ENCODE data around the gene SIK3. TPM values are rescaled to one million over a fixed set of nuclear protein-coding genes. Genes with fewer than 3 reads are reported as not detected.

SIK3 gene
- total and polyA plus RNA-seq, 2 experiments from 2014 or later, result 6.1 to 33.9 TPM

DNA sequence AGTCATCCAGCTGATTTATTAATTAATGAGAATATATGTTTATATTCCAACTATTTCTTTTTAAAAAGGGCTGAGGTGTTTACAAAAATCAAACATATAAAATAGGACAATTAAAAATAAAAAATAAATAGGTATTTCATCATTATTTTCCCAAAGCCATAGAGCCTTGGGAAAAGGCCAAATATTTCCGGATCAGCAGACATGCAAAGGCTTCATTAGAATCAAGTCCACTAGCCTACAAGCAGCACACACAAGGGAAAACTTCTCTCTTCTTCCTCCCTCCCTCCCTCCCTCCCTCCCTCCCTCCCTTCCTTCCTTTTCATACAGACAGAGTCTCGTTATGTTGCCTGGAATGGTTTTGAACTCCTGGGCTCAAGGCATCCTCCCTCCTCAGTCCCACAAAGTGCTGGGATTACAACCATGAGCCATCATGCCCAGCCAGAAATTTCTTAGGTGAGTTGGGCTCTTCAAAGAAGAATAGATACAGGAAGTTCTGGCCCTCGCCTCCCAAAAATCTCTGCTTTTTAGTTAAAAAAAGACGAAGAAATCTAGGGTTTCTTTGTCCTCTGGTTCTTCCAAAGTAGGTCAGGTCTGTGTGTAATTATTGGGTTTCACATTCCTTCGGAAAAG lies 121.2 kb downstream of the SIK3 start (continued):
- TF ChIP-seq, protein P1, sequence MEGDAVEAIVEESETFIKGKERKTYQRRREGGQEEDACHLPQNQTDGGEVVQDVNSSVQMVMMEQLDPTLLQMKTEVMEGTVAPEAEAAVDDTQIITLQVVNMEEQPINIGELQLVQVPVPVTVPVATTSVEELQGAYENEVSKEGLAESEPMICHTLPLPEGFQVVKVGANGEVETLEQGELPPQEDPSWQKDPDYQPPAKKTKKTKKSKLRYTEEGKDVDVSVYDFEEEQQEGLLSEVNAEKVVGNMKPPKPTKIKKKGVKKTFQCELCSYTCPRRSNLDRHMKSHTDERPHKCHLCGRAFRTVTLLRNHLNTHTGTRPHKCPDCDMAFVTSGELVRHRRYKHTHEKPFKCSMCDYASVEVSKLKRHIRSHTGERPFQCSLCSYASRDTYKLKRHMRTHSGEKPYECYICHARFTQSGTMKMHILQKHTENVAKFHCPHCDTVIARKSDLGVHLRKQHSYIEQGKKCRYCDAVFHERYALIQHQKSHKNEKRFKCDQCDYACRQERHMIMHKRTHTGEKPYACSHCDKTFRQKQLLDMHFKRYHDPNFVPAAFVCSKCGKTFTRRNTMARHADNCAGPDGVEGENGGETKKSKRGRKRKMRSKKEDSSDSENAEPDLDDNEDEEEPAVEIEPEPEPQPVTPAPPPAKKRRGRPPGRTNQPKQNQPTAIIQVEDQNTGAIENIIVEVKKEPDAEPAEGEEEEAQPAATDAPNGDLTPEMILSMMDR (conservative IDR thresholded peaks at IDR 0.05; ENCODE audit: low read depth in 2 of 2), result no peak
- TF ChIP-seq JUNB (IDR thresholded peaks at IDR 0.05; ENCODE audit: unreplicated experiment) (no peak), EZH2 (IDR thresholded peaks at IDR 0.05; ENCODE audit: low read depth, unreplicated experiment) (no peak), ZNF114 (CRISPR knock-in tag; IDR thresholded peaks at IDR 0.05) (no peak), ZNF331 (CRISPR knock-in tag; IDR thresholded peaks at IDR 0.05; ENCODE audit: low read depth) (no peak), NANOG (IDR thresholded peaks at IDR 0.05; ENCODE audit: borderline replicate concordance) (no peak)

DNA sequence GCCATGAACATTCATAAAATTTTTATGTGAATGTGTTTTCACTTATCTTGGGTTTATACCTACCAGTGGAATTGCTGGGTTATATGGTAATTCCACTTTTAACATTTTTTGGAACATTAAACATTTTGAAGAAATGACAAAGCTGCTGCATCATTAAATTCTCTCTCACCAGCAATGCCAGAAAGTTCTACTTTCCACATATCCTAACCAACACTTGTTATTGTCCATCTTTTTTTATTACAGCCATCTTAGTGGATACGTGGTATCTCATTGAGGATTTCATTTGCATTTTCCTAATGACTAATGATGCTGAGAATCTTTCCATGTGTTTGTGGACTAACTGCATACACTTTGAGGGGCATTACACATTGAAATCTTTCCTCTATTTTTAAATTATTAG lies 122.6 kb downstream of the SIK3 start:
- no peak overlapping the region for H3K27ac Mint-ChIP-seq
- H3K27ac ChIP-seq (ENCODE audit: low read depth), result no peak overlapping the region
- H3K9me2 ChIP-seq (ENCODE audit: insufficient read depth), result no peaks in the 10 kb centered on the region
- ATAC-seq (no peak), DNase-seq (ENCODE audit: low spot score) (no peak)
- no peaks in the 10 kb centered on the region for H3F3A ChIP-seq (replicated peaks; ENCODE audit: low read depth)
- H3K36me3 Mint-ChIP-seq (ENCODE audit: low read depth), result no peaks in the 10 kb centered on the region
- H3K9me3 Mint-ChIP-seq, result no peaks in the 10 kb centered on the region
- H3K36me3 ChIP-seq (ENCODE audit: insufficient read depth), result no peaks in the 10 kb centered on the region
- H3K4me1 ChIP-seq (ENCODE audit: insufficient read depth), result peaks cover 10% of the 10 kb centered on the region
- peaks cover 51% of the 10 kb centered on the region; the same call in 1 of the 2 replicates for H3K79me2 ChIP-seq (replicated peaks; ENCODE audit: insufficient read depth)
- H3K4me1 Mint-ChIP-seq, result peaks cover 27% of the 10 kb centered on the region; the same call in 2 of the 3 replicates
- H3K4me2 ChIP-seq, result no peak overlapping the region
- H3K27me3 ChIP-seq (ENCODE audit: insufficient read depth), result no peaks in the 10 kb centered on the region
- H3K27me3 Mint-ChIP-seq (ENCODE audit: insufficient read depth, low read depth, poor library complexity), result peaks cover 1% of the 10 kb centered on the region
- peaks cover 6% of the 10 kb centered on the region; the same call in 1 of the 2 replicates for H4K20me1 ChIP-seq (replicated peaks; ENCODE audit: insufficient read depth)
- H3K4me3 ChIP-seq, result no peak overlapping the region
- H3K4me3 Mint-ChIP-seq, result no peak overlapping the region
- no peak overlapping the region for H2AFZ ChIP-seq
- no peak for TF ChIP-seq CREB1 (CRISPR knock-in tag; IDR thresholded peaks at IDR 0.05; ENCODE audit: low read depth)
- no peak for TF ChIP-seq JUNB (IDR thresholded peaks at IDR 0.05; ENCODE audit: unreplicated experiment)
- no peak for TF ChIP-seq EZH2phosphoT487 (IDR thresholded peaks at IDR 0.05; ENCODE audit: unreplicated experiment)
- TF ChIP-seq, protein P2, sequence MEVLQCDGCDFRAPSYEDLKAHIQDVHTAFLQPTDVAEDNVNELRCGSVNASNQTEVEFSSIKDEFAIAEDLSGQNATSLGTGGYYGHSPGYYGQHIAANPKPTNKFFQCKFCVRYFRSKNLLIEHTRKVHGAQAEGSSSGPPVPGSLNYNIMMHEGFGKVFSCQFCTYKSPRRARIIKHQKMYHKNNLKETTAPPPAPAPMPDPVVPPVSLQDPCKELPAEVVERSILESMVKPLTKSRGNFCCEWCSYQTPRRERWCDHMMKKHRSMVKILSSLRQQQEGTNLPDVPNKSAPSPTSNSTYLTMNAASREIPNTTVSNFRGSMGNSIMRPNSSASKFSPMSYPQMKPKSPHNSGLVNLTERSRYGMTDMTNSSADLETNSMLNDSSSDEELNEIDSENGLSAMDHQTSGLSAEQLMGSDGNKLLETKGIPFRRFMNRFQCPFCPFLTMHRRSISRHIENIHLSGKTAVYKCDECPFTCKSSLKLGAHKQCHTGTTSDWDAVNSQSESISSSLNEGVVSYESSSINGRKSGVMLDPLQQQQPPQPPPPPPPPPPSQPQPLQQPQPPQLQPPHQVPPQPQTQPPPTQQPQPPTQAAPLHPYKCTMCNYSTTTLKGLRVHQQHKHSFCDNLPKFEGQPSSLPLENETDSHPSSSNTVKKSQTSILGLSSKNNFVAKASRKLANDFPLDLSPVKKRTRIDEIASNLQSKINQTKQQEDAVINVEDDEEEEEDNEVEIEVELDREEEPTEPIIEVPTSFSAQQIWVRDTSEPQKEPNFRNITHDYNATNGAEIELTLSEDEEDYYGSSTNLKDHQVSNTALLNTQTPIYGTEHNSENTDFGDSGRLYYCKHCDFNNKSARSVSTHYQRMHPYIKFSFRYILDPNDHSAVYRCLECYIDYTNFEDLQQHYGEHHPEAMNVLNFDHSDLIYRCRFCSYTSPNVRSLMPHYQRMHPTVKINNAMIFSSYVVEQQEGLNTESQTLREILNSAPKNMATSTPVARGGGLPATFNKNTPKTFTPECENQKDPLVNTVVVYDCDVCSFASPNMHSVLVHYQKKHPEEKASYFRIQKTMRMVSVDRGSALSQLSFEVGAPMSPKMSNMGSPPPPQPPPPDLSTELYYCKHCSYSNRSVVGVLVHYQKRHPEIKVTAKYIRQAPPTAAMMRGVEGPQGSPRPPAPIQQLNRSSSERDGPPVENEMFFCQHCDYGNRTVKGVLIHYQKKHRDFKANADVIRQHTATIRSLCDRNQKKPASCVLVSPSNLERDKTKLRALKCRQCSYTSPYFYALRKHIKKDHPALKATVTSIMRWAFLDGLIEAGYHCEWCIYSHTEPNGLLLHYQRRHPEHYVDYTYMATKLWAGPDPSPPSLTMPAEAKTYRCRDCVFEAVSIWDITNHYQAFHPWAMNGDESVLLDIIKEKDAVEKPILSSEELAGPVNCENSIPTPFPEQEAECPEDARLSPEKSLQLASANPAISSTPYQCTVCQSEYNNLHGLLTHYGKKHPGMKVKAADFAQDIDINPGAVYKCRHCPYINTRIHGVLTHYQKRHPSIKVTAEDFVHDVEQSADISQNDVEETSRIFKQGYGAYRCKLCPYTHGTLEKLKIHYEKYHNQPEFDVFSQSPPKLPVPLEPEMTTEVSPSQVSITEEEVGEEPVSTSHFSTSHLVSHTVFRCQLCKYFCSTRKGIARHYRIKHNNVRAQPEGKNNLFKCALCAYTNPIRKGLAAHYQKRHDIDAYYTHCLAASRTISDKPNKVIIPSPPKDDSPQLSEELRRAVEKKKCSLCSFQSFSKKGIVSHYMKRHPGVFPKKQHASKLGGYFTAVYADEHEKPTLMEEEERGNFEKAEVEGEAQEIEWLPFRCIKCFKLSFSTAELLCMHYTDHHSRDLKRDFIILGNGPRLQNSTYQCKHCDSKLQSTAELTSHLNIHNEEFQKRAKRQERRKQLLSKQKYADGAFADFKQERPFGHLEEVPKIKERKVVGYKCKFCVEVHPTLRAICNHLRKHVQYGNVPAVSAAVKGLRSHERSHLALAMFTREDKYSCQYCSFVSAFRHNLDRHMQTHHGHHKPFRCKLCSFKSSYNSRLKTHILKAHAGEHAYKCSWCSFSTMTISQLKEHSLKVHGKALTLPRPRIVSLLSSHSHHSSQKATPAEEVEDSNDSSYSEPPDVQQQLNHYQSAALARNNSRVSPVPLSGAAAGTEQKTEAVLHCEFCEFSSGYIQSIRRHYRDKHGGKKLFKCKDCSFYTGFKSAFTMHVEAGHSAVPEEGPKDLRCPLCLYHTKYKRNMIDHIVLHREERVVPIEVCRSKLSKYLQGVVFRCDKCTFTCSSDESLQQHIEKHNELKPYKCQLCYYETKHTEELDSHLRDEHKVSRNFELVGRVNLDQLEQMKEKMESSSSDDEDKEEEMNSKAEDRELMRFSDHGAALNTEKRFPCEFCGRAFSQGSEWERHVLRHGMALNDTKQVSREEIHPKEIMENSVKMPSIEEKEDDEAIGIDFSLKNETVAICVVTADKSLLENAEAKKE (CRISPR knock-in tag; IDR thresholded peaks at IDR 0.05), result no peak
- TF ChIP-seq, protein P3, sequence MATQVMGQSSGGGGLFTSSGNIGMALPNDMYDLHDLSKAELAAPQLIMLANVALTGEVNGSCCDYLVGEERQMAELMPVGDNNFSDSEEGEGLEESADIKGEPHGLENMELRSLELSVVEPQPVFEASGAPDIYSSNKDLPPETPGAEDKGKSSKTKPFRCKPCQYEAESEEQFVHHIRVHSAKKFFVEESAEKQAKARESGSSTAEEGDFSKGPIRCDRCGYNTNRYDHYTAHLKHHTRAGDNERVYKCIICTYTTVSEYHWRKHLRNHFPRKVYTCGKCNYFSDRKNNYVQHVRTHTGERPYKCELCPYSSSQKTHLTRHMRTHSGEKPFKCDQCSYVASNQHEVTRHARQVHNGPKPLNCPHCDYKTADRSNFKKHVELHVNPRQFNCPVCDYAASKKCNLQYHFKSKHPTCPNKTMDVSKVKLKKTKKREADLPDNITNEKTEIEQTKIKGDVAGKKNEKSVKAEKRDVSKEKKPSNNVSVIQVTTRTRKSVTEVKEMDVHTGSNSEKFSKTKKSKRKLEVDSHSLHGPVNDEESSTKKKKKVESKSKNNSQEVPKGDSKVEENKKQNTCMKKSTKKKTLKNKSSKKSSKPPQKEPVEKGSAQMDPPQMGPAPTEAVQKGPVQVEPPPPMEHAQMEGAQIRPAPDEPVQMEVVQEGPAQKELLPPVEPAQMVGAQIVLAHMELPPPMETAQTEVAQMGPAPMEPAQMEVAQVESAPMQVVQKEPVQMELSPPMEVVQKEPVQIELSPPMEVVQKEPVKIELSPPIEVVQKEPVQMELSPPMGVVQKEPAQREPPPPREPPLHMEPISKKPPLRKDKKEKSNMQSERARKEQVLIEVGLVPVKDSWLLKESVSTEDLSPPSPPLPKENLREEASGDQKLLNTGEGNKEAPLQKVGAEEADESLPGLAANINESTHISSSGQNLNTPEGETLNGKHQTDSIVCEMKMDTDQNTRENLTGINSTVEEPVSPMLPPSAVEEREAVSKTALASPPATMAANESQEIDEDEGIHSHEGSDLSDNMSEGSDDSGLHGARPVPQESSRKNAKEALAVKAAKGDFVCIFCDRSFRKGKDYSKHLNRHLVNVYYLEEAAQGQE (IDR thresholded peaks at IDR 0.05; ENCODE audit: unreplicated experiment), result no peak
- no peak for TF ChIP-seq ZNF331 (CRISPR knock-in tag; IDR thresholded peaks at IDR 0.05; ENCODE audit: low read depth)
- no peak for TF ChIP-seq NANOG (IDR thresholded peaks at IDR 0.05; ENCODE audit: borderline replicate concordance)
- no peak for TF ChIP-seq EZH2 (IDR thresholded peaks at IDR 0.05; ENCODE audit: low read depth, unreplicated experiment)

Data from GM23338 (cell line).